ENCODE results near the gene ATRAID. TPM values are rescaled to one million over a fixed set of nuclear protein-coding genes. Genes with fewer than 3 reads are reported as not detected.

Gene ATRAID
- polyA plus RNA-seq, 3 donors = 164 to 175 (median 169) TPM

DNA sequence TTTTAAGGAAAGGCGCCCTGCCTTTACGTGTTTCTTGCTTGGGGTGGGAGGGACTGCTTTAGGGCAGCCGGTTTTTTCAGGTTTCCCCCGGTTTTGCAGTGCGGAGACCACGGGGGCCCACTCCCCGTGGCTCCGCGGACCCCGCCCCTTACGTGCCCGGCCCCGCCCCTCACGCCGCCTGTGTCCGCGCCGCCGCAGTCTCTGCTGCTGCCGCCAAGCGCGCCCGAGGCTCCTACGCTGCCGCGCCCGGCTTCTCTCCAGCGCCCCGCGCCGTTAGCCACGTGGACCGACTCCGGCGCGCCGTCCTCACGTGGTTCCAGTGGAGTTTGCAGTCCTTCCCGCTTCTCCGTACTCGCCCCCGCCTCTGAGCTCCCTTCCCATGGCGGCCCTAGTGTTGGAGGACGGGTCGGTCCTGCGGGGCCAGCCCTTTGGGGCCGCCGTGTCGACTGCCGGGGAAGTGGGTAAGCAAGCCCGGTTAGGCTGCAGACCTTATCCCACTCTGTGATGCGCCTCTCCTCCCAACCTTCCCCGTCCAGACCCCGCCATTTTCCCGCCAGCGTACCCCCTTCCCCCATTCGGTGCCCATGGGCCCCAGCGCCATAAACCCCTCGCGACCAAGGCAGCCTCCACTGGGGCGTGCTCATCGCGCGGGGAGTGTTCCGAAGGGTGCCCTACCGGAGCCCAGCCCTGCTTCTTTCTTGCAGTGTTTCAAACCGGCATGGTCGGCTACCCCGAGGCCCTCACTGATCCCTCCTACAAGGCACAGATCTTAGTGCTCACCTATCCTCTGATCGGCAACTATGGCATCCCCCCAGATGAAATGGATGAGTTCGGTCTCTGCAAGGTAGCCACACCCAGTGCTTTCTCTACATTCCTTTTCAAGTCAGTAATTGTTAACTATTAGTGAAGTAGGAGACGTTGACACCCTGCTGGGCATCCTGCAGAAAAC lies 5.6 kb downstream of the ATRAID start, which contains the start of gene CAD:
Gene CAD (plus strand): TSS at position 197 of the 949 bp plus-strand sequence. CDS start 183 bp downstream, at position 380.
- DNase-seq (ENCODE audit: low read depth in 3 of 3, low spot score in 2 of 3) = peak in 2 of 3 donors; percentile 65

DNA sequence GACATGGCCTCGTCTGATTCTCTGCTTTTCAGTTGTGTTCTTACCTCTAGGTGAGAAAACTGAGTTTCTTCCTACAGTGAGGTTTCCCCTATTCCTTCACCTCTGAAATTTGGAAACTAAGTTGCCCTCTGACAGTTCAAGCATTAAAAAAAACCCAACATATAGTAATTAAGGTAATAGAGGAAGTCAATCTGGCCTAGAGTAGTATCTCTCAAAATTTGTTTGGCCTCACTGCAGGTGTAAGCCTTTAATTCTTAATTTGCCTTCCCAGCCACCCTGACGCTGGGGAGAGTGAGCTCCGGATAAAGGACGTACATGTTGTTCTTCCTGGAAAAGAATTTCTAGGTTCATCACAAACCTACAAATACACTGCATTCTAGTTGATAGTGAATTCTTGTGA lies 6.8 kb downstream of the ATRAID start:
- DNase-seq (ENCODE audit: low read depth in 3 of 3, low spot score in 2 of 3) = no peak

- DNase-seq (ENCODE audit: low read depth in 3 of 3, low spot score in 2 of 3) = no peak
Measured at GRCh38 chr2:27219091-27219490, 7.2 kb downstream of the ATRAID start.

DNA sequence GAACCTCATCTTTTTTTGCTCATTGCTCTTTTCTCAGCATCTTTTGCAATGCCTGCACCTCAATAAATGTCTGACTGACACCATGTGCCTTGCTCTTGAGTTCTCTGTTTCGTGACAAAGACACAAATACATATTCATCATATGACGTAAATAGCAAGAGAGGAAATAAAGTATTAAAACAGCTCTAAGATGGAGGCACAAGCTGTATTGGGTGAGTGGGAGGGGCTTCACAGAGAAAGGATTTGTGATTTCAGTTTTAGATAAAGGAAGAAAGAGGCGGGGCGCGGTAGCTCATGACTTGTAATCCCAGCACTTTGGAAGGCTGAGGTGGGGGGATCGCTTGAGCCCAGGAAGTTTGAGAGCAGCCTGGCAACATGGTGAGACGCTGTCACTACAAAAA lies 8.2 kb downstream of the ATRAID start:
- DNase-seq (ENCODE audit: low read depth in 3 of 3, low spot score in 2 of 3) = no peak

DNA sequence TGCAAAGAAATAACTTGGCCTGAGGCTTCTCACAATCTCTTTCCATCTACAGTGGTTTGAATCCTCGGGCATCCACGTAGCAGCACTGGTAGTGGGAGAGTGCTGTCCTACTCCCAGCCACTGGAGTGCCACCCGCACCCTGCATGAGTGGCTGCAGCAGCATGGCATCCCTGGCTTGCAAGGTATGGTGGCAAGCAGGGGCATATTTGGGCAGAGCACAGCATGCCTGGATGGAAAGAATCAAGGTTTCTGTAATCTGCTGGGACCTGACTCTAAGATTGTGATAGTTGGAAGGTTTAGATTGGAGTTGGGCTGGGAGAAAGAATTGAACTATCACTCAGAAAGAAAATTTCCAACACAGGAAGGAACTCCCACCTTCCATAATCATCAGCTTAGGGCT lies 9.3 kb downstream of the ATRAID start:
- no peak for DNase-seq (ENCODE audit: low read depth in 3 of 3, low spot score in 2 of 3)

DNA sequence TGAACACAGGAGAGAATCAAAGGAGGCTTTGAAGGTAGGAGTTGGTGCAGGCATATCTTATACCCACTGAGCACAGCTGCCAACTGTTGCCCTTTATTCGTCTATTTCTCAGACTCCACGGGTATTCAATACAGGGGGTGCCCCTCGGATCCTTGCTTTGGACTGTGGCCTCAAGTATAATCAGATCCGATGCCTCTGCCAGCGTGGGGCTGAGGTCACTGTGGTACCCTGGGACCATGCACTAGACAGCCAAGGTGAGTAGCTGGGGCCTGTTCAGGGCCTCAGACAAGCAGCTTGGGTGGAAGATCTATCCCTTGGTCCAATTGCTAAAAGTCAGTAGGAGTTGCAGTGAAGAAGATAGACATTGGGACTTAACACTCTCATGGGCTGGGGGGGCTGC lies 10.6 kb downstream of the ATRAID start:
- DNase-seq (ENCODE audit: low read depth in 3 of 3, low spot score in 2 of 3) = no peak

GRCh38 chr2:27223416-27223815 lies 11.6 kb downstream of the ATRAID start:
- DNase-seq (ENCODE audit: low read depth in 3 of 3, low spot score in 2 of 3) = no peak

- DNase-seq (ENCODE audit: low read depth in 3 of 3, low spot score in 2 of 3) = no peak
Measured at GRCh38 chr2:27225526-27225925, 13.7 kb downstream of the ATRAID start.

DNA sequence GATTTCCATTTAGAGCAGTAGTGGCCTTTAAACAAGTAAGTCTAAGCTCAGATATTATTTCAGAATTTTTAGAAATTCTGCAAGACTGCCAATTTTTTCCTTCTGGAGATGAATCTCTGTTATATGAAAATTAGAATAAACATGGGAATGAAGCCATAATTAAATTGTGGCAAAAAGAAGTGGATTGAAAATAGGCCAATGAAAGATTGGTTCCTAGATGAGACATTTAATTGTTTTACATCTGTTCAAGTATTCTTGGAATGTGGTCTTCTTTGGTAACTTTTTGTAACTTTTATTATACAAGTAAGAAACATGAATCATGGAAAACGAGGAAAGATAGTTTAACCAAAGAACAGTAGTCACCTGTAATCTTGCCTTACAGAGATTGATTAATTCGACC lies 15.7 kb downstream of the ATRAID start:
- no peak for DNase-seq (ENCODE audit: low read depth in 3 of 3, low spot score in 2 of 3)

GRCh38 chr2:27231921-27232320 lies 20.1 kb downstream of the ATRAID start:
- no peak for DNase-seq (ENCODE audit: low read depth in 3 of 3, low spot score in 2 of 3)

DNA sequence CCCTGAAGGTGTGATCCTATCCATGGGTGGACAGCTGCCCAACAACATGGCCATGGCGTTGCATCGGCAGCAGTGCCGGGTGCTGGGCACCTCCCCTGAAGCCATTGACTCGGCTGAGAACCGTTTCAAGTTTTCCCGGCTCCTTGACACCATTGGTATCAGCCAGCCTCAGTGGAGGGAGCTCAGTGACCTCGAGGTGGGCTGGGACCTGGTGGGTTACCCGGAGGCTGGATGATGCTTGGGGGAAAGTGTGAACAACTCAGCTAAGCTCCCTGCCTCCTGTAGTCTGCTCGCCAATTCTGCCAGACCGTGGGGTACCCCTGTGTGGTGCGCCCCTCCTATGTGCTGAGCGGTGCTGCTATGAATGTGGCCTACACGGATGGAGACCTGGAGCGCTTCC lies 21.5 kb downstream of the ATRAID start:
- DNase-seq (ENCODE audit: low read depth in 3 of 3, low spot score in 2 of 3) = no peak

DNA sequence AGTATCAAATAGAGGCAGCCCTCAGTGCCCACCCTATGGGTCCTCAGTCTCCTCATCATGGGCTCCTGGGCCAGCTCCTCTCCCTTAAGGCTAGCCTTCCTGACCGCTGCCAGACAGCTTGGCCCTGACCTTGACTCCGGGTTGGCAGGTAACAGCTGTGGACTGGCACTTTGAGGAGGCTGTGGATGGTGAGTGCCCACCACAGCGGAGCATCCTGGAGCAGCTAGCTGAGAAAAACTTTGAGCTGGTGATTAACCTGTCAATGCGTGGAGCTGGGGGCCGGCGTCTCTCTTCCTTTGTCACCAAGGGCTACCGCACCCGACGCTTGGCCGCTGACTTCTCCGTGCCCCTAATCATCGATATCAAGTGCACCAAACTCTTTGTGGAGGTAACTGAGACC lies 24.3 kb downstream of the ATRAID start:
- DNase-seq (ENCODE audit: low read depth in 3 of 3, low spot score in 2 of 3) = no peak

DNA sequence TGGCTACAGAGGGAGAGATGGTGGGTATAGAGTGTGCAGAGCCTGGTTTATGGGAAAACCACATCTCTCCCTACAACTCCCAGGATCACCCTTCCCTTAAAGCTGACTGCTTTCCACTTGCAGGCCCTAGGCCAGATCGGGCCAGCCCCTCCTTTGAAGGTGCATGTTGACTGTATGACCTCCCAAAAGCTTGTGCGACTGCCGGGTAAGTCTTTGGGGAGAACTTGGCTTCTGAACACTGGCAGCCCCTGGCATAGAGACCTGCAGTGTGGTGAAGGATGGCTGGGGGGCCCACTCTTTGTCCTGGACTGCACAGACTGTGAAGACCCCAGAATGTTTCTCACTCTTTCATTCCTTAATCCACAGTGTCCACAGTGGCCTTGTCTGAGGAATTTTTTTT lies 24.8 kb downstream of the ATRAID start:
- no peak for DNase-seq (ENCODE audit: low read depth in 3 of 3, low spot score in 2 of 3)

DNA sequence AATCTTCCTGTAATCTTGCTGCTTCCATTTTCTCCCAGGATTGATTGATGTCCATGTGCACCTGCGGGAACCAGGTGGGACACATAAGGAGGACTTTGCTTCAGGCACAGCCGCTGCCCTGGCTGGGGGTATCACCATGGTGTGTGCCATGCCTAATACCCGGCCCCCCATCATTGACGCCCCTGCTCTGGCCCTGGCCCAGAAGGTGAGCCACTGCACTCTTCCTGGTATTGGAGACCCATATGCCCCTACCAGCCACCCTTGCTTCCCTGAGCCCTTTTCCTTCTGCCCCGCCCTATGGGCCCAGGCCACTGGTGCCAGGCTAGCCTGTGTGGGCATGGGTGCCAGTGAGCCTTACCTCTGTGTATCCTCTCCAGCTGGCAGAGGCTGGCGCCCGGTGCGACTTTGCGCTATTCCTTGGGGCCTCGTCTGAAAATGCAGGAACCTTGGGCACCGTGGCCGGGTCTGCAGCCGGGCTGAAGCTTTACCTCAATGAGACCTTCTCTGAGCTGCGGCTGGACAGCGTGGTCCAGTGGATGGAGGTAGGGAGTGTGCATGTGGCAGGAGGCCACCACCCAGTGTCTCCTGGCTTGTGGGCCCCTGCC lies 25.6 kb downstream of the ATRAID start:
- no peak for DNase-seq (ENCODE audit: low read depth in 3 of 3, low spot score in 2 of 3)

DNA sequence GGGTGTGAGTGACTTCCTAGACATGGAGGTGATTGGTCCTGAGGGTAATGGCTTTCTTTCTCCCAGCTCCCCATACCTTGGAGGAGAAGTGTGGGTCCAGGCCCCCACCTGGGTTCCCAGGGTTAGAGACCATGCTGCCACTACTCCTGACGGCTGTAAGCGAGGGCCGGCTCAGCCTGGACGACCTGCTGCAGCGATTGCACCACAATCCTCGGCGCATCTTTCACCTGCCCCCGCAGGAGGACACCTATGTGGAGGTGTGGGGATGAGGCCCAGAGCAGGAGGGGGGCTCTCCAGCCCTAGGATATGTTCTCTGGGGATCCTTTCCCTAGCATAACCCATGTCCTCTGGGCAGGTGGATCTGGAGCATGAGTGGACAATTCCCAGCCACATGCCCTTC lies 27.1 kb downstream of the ATRAID start:
- no peak for DNase-seq (ENCODE audit: low read depth in 3 of 3, low spot score in 2 of 3)

- no peak for DNase-seq (ENCODE audit: low read depth in 3 of 3, low spot score in 2 of 3)
Measured at GRCh38 chr2:27240406-27240805, 28.6 kb downstream of the ATRAID start.

- DNase-seq (ENCODE audit: low read depth in 3 of 3, low spot score in 2 of 3) = no peak
Measured at GRCh38 chr2:27241761-27242613, 30.1 kb downstream of the ATRAID start.

DNA sequence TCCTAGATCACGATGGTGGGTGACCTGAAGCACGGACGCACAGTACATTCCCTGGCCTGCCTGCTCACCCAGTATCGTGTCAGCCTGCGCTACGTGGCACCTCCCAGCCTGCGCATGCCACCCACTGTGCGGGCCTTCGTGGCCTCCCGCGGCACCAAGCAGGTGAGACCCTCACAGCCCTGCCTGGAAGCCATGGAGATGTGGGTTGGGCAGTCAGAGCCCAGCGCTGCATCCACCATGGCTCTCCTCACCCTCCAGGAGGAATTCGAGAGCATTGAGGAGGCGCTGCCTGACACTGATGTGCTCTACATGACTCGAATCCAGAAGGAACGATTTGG lies 30.7 kb downstream of the ATRAID start:
- no peak for DNase-seq (ENCODE audit: low read depth in 3 of 3, low spot score in 2 of 3)

- DNase-seq (ENCODE audit: low read depth in 3 of 3, low spot score in 2 of 3) = no peak
Measured at GRCh38 chr2:27243391-27244130, 31.7 kb downstream of the ATRAID start.

- DNase-seq (ENCODE audit: low read depth in 3 of 3, low spot score in 2 of 3) = no peak
Measured at GRCh38 chr2:27245116-27245515, 33.3 kb downstream of the ATRAID start.

DNA sequence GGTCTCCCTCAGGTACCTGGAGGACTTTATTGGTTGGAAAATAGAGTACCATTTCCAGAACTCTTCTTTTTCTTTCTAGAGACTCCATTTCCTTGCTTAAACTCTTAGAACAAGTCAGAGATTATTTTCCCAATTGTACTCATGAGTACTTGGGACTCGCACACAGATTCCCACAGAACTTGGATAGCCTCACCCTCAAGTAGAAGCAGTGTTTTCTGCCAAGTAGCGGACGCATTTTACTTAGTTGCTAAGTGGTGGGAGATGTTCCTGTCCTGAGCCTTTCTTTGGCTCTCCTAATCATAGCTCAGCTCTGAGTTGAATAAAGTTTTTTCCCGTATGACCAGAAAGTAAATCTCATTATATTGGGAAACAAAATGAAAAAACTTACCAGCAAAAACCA lies 33.8 kb downstream of the ATRAID start:
- DNase-seq (ENCODE audit: low read depth in 3 of 3, low spot score in 2 of 3) = no peak

All from right renal cortex interstitium (tissue), 3 donors.